A549 treated with RU486 at 1 μM for 4 hours (cell line): ENCODE measurements around the gene MACROD2. TPM values are rescaled to one million over a fixed set of nuclear protein-coding genes. Genes with fewer than 3 reads are reported as not detected.

Experiments
- total RNA-seq: library from RNA; stranded (reverse); fragments of 200-300 nt; extraction: Qiagen RNA extraction; gene quantifications from 5 replicates; pipeline ENCODE4 v1.2.3, GENCODE V29; 2022; ENCODE audit warnings: low read depth

Gene MACROD2
- total RNA-seq, result 0.53 to 1.2 TPM (median 0.73 TPM) in 5 replicates

DNA sequence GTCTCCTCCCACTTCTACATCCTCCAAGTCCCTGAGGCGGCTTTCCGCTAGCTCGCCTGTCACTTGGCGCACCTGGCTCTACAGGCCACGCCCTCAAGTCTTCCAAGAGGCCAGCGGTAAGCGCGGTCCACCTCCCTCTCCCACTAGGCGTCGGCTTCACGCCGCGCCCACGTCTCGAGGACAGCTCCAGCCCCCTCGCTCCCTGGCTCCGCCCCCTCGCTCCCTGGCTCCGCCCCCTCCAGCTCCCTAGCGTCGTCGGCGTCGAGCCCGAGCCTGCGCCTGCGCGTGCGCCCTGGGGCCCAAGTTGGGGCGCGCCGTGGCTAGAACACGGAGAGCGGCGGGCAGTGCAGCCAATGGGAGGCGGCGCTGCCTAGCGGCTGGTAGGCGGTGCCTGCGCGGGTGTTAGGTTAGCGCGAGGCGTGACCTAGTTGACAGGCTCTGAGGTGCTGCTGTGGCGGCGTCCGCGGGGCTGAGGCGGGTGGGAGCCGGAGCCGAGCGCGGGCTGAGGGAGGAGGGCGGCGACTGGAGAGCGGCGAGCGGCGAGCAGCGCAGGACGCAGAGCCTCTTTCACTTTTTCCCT, at the start of gene MACROD2:
TSS of gene MACROD2 (plus strand) at position 431 of the 580 bp plus-strand sequence.

GRCh38 chr20:13990465-13990864, 4.9 kb upstream of the MACROD2 start, which contains the start of gene SEL1L2:
SEL1L2 (minus strand) TSS chr20:13990614; CDS start chr20:13990534, 80 bp downstream.

GRCh38 chr20:14337400-14338171, 342.3 kb downstream of the MACROD2 start, which contains the start of gene FLRT3:
FLRT3 (minus strand) TSS chr20:14337612; CDS start chr20:14327506, 10,106 bp downstream.

Other genes with a start within 250 kb of the MACROD2 start
- 19.2 to 34.1 TPM (median 23.5 TPM) in 5 replicates for gene ESF1, start 210.6 kb upstream of the MACROD2 start, total RNA-seq
- gene NDUFAF5, start 210.5 kb upstream of the MACROD2 start, total RNA-seq, result 30.6 to 38.4 TPM (median 37.3 TPM) in 5 replicates
- gene SEL1L2, start 4.9 kb upstream of the MACROD2 start, total RNA-seq, result not detected in 5 replicates